ENCODE results near the gene UBP1.
"Not testable (repeated sequence)": the region's sequence is repeated elsewhere in the genome, so short reads cannot be mapped to it uniquely, and the experiment has no call there.

UBP1 gene

DNA sequence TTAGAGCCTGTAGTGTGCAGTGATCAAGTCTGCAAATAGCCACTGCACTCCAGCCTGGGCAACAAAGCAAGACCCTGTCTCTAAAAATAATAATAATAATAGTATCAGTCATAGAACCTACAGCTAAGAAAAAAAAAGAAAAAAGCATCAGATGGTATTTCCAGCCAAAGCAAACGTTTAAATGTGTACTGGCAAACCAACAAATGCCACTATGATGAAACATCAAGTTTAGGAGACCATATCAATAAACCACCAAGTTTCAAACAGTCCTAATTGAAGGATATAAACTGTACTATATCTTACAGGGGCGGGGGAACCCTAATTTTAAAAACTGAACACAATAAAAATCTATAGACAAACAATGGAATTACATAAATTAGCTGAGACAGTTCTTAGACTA is 6.4 kb downstream of the UBP1 start:
- no peak for DNase-seq (ENCODE audit: low spot score)

DNA sequence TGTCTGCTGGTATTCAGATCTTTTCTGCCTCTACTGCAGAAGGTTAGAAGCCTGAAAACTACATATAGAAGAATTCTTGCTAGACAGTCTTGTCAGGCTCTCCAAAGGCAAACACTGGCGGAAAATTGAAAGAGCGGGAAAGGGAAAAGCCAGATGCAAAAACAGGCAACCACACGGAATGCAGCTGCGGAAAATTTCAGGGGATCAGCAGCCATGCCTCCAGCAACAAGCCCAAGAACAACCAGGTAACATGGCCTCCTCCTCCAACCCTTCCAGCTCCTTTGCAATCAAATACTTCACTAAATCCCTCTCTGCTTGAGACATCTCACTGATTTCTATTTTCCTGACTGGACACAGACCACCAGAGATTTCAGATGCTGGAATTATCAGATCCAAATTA is 9.6 kb downstream of the UBP1 start:
- no peak for DNase-seq (ENCODE audit: low spot score)

DNA sequence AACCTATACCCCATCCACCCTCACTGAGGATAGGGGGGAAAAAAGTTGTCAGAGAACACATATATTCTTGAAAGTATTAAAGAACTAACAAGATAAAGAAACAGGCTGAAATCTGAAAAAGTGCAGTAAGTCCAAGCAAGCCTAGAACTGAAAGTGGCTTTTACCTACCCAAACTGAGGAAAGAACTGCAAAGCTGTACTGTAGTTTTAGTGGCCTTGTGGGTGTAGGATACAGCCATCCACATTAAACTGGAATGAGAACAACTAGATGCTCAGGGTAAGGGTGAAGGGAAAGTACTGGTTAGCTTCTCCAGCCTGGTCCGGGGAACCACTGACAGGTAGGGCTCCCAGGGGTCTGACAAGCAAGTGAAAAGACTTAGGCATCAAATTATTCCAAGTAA is 10.1 kb downstream of the UBP1 start:
- DNase-seq (ENCODE audit: low spot score): no peak

DNA sequence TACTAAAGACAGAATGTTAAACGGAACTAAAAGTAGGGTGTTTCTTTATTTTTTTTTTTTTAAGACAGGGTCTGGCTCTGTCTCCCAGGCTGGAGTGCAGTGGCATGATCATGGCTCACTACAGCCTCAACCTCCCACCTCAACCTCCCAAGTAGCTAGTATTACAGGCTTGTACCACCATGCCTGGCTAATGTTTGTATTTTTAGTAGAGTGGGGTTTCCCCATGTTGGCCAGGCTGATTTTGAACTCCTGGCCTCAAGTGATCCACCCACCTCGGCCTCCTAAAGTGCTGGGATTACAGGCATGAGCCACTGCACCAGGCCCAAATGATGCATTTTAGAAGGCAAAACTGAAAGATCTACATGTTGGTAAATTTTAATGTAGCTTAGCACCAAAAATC is 10.9 kb downstream of the UBP1 start:
- DNase-seq (ENCODE audit: low spot score): not testable (repeated sequence)

DNA sequence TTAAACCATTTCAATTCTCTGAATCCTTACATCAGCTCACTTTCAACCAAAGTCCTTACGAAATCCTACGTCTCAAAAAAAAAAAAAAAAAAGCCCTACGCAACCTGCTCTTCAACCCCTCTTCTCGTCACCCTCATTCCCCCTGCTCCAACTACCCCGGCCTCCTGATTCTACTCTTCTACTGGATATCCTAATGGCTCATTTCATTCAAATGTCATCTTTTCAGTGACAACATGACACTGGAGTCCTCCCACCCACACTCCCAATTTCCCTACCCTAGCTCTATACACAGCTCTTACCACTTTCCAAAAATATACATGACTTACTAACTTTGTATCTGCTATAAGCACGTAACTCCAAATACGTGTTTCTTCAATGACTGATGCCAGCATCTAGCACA is 11.5 kb downstream of the UBP1 start:
- DNase-seq (ENCODE audit: low spot score): no peak

DNA sequence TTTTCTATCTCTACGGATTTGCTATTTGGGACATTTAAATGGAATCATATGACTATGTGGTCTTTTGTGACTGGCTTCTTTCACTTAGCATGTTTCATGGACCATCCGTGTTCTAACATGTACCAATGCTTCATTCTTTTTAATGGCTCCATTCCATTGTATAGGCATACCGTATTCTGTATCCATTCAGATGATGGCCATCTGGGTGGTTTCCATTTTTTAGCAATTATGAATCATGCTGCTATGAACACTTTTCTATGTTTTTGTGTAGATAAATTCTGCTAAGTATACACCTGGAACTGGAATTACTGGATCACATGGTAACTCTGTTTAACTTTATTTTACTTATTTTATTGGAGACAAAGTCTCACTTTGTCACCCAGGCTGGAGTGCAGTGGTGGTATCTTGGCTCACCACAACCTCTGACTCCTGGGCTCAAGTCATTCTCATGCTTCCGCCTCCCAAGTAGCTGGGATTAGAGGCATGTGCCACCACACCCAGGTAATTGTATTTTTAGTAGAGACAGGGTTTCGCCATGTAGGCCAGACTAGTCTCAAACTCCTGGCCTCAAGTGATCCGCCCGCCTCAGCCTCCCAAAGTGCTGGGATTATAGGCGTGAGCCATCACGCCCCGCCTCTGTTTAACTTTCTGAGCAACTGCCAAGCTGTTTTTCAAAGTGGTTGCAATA is 13.4 kb downstream of the UBP1 start:
- no peak for DNase-seq (ENCODE audit: low spot score)

DNA sequence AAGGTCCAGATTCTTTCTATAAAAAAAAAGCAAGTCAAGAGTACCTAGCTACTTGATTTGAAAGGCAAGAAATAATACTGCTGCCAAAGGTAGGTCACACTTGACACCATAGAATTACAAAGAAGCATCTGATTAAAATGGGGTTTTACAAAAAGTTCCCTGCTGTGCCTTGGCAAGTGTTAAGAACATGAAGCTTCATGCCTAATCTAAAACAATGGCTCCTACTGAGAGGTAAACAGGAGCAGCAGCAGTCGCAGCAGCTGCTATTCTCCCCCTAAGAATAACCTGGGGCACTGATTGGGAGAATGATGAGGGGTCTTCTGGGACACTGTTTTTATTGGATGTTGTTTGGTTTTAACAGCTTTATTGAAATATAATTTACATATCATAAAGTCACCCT is 14.1 kb downstream of the UBP1 start:
- no peak for DNase-seq (ENCODE audit: low spot score)

DNA sequence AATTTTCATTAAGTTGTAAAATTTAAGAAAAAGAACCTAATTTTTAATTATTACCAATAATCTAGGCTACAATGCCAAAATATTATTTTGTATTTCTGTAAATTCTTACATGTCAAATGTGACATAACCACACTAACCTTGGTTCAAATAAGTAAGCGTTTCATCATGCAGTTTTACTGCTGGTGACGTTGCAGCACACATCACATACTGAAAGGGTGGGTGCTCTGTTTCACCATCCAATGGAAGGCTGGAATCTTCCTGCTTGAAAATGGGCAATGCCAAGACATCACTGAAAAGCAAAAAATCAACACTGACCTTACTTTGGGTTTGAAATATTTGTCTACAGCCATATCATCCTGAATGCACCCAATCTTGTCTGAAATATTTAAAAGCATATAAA is 14.8 kb downstream of the UBP1 start:
- no peak for DNase-seq (ENCODE audit: low spot score)

DNA sequence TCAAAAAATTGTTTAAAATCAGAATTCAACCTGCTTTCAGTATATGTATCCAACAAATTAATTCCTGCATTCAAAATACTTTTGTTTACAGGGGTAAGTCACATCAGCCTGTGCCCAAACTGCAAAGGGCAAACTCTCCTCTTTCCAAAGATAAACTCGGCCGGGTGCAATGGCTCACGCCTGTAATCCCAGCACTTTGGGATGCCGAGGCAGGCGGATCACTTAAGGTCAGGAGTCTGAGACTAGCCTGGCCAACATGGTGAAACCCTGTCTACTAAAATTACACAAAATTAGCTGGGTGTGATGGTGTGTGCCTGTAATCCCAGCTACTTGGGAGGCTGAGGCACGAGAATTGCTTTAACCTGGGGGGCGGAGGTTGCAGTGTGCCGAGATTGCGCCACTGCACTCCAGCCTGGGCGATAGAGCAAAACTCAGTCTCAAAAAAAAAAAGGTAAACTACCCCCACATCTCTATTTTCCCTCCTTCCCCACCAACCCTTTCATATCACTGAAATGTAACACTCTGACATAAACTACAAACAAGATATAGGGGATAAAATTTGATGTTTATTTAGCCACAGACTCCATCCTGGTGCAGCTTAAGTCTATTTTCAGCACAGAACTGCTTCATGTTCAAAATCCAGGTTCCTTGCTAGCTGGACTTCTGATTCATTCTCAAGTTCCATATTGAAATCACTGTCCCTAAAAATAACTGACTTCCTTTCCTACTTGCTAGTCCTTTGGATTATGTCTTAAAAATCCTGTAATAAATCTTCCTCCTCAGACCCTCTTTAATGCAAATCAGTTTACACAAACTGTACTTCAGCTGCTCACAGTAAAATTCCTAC is 15.4 kb downstream of the UBP1 start:
- DNase-seq (ENCODE audit: low spot score): no peak

DNA sequence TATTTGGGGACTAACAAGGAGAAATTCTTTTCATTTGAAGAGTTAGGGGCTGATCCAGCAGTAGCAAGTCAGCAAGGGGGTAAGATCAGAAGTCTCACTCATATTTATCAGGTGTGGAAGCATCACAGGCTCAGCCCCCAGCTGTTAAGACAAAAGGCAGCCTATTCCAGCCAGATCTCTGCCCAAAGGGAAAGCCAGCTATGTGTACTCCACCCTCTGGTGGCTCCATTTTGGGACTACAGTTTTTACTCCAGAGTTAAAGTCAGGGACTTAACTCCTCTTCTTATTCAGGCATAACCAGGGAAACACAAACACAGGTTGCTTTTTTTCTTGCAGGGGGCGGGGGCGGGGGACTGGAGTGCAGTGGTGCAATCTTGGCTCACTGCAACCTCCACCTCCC is 19.2 kb downstream of the UBP1 start:
- DNase-seq (ENCODE audit: low spot score): no peak

DNA sequence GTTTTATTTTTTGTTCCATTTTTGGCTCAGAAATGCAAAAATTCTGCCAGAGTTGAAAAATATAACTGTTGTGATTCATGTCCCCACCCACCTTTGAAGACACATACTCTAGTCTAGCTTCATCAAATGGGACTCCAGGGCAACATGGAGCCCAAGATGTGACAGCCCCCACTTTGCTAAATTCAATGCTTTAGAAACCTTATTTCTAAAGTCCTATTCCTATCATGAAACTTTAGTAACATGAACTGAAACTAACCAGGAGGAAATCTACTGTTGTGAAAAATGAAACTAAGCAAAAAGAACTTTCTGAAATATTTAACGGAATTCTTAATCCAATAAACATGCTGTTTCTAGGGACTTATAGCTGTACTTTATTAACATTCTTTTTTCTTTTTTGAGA is 20.3 kb downstream of the UBP1 start:
- no peak for DNase-seq (ENCODE audit: low spot score)

DNA sequence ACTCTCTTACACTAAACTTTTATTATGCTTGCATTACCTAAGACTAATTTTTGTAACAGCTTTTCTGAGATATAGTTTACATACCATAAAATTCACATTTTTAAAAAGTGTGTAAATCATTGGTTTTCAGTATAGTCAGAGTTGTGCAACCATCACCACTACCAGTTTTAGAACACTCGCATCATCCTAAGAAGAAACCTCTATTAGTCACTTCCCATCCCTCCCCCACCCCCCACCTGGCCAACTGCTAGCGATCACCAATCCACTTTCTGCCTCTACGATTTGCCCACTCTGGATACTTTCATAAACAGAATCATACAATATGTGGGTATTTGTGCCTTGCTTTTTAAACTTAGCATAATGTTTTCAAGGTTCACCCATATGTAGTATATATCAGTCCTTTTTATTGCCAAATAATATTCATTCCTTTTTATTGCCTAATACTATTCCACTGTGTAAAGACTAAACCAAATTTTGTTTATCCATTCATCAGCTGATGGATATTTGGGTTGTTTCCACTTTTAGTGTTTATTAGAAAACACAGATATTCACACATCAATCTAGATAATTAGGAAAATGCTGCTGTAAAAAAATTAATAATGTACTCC is 23.0 kb downstream of the UBP1 start:
- DNase-seq (ENCODE audit: low spot score): no peak

DNA sequence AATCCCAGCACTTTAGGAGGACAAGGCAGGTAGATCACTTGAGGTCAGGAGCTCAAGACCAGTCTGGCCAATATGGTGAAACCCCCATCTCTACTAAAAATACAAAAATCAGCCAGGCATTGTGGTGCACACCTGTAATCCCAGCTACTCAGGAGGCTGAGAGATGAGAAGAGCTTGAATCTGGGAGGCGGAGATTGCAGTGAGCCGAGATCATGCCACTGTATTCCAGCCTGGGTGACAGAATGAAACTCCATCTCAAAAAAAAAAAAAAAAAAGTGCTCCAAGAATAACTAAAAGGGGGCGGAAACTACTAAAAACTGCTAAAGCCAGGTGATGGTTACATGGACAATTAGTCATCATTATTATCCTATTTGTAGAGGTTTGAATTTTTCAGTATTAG is 29.4 kb downstream of the UBP1 start:
- DNase-seq (ENCODE audit: low spot score): not testable (repeated sequence)

DNA sequence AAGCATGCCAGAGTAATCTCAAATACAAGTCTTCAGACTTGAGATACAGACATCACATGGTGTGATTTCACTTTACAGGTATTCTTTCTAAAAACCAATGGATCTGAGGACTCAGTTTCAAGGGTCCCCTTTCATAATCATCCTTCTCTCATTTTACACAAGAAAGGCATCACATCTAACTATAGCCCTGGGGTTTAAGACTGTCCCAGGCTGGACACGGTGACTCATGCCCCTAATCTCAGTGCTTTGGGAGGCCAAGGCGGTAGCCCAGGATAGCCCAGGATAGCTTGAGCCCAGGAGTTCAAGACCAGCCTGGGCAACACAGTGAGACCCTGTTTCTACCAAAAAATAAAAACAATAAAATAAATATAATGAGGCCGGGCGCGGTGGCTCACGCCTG is 36.4 kb downstream of the UBP1 start:
- DNase-seq (ENCODE audit: low spot score): no peak

DNA sequence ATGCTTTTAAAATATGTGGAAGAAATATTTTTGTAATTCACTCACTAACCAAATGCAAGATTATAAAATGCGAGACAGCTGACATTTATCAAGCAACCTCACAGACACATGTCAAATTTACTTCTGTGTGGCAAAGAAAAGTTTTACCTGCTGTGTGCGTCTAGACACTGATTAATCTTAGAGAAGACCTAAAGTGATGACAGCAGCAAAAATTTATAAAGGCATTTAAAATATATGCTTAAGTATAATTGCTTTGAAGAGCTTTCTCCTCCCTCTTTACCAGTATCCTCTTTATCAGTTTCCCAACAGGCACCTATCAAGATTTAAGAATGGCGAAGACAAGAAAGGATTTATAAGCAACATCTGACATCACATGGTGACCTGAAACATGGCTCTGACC is 37.3 kb downstream of the UBP1 start:
- no peak for DNase-seq (ENCODE audit: low spot score)

DNA sequence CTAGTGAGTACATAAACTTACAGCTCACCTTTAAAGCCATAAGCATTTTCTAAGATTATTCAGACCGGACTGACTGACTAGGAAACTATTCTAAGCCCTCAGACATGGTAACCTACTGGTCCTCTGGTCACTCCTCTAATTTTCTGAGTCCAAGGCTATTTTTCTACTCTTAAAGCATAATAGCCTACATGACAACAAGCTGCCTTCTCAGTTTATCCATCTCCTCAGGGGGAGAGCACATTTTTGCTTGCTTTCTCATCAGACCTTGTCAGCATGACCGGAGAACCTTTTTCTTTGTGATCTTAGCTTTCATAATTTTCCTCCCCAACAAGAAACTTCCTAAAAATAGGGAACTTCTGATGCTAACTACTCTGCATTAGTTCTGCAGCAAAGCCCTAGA is 38.4 kb downstream of the UBP1 start:
- DNase-seq (ENCODE audit: low spot score): no peak

DNA sequence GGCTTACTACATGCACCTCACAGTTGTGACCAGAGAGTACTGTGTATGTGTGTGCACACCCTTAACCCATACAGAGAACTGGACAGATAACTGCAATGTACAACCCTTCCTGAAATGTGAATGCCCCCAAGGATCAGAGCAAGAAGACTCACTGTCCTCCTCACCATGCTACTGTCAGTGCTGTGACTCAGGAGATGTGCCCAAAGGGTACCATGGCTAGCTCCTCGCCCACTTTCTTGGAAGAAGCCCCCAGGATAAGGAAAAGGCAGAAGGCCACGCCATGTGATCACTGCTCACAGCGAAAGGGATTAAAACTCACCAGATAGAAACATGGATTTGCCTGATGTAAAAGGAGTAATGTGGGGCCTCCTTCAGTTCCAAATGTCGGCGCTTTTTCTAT is 41.8 kb downstream of the UBP1 start:
- no peak for DNase-seq (ENCODE audit: low spot score)

DNA sequence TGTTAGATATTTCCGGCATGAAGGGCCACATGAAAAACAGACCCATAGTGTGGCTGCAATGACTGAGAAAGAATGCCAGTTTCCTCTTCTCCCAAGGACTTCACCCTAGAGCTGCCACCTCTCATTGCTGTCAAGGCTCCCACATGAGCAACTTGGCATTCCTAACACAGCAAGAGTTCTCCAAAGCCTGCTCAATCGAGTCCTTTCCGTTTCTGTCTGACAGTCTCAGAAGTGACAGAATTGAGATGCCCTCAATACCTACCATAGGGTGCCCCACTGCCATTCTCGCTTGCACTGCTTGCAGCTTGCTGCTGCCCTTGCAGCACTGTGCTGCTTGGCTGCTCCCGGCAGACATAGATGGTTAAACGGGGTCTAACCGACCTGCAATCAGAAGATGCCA is 44.3 kb downstream of the UBP1 start:
- DNase-seq (ENCODE audit: low spot score): no peak

DNA sequence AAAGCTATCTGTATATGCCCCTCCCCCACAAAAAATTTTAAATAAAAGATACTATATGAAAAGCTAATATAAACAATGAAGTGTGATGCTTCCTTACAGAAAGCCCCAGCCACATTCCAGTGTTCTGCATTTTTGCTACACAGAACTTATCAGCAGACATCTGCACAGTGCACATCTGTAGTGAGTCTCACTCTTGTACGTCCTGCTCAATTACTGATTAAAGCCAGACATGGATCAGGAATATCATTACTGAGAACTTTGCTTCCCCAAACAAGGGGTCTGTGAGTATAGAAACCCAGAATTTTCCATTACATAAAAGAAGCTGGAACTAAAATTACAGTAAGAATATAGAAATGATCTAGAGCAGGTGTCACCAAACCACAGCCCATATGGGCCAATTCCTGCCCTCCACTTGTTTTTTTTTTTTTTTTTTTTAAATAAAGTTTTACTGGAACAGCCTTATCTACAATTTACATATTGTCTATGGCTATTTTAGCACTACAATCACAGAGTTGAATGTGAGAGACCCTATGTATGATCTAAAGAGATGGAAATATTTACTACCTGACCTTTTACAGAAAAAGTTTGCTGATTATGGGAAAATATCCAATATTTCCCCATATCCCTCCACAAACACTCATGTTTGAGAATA is 45.7 kb downstream of the UBP1 start:
- DNase-seq (ENCODE audit: low spot score): no peak

DNA sequence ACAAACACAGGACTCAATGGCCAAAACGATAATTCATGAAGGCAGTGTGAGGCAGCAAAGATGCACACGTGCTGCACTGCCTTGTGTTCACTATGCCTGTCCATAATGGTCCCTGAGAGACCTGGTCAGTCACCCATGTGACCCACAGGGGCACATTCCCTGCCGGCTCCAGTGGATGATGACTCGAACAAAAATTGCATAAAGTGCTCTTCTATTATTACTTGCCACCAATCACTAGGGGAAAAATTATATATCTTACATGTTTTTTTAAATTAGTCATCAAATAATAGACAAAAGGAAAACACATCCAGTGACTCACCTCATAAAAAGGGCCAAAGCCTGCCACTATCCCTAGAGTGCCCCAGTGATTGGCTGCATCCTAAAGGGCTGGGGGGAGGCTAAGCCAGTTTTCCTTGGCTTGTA is 47.5 kb downstream of the UBP1 start:
- no peak for DNase-seq (ENCODE audit: low spot score)

DNA sequence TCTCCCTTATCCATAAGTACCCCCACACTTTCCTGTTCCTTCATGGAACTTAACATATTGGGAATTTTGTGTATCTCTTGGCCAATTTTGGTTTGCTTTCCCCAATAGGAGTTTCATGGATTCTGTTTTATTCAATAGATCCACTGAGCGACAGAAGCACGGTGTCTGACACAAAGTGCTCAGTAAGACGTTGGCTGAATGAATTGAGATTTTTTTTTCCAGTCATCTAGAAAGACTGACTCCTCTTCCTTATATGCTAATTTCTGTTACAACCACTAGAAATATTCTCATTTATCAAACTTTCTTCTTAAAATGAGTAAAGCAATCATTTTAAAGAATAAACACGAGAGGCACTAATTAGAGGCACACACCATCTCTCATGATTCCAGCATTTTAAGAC is 48.1 kb downstream of the UBP1 start:
- no peak for DNase-seq (ENCODE audit: low spot score)

DNA sequence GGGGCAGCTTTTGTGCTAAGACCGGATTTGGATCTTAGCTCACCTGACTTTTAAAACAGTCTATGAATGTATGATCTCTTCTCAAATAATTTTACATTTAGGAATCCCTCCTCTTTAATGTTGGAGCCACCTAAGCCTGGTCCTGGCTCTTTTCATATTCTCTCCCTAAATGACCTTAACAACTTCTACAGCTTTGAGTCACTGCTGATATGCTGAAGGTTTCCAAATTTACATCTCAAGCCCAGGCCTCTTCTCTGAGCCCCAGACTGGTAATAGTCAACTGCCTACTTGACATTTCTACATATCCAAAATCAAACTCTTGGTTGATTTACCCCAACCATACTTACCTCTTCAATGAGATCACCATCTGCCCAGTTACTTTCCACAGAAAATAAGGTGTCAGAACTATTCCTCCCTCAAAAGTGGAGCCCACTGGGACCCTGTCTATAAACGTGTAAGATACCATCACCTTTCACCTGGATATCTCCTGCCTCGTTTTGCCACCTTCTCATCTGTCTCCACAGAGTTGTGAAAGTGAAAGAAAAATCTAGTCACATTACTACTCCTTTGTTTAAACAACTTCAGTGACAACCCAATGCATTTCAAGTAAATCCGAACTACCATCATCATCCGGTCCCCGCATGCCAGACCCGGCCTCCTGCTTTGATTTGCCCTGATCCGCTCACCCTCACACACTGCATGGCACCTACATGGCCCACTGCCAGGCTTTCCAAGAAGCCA is 48.8 kb downstream of the UBP1 start:
- DNase-seq (ENCODE audit: low spot score): no peak
